Measurements from ENCODE around the gene RING1.

DNA sequence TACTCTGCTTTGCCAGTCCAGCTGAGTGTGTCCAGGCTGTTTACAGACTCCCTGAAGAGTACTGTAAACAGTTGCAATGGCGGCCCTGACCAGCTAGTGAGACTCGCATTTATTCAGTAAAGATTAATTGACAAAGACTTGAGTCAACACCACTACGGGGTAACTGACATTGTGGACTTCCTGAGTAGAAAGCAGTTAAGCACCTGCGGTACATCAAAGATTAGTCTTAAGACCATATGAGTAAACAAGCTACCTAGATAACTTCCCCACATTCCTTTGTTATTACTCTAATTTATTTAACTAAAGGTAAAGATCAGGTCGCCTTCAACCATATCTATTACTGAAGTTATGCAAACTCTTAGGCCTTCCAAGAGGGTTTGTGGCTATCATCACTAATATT, 50.7 kb downstream of the RING1 start:
- no peak for TF ChIP-seq POLR2A (IDR thresholded peaks at IDR 0.05)
- TF ChIP-seq, protein P1, sequence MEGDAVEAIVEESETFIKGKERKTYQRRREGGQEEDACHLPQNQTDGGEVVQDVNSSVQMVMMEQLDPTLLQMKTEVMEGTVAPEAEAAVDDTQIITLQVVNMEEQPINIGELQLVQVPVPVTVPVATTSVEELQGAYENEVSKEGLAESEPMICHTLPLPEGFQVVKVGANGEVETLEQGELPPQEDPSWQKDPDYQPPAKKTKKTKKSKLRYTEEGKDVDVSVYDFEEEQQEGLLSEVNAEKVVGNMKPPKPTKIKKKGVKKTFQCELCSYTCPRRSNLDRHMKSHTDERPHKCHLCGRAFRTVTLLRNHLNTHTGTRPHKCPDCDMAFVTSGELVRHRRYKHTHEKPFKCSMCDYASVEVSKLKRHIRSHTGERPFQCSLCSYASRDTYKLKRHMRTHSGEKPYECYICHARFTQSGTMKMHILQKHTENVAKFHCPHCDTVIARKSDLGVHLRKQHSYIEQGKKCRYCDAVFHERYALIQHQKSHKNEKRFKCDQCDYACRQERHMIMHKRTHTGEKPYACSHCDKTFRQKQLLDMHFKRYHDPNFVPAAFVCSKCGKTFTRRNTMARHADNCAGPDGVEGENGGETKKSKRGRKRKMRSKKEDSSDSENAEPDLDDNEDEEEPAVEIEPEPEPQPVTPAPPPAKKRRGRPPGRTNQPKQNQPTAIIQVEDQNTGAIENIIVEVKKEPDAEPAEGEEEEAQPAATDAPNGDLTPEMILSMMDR (IDR thresholded peaks at IDR 0.05): no peak

Measured in uterus (tissue), 2 donors.